GM18502 (cell line): ENCODE results near the gene LRIT2.

ENCODE experiments used
- ATAC-seq: cut with Tn5 transposase; IDR thresholded peaks from one replicate; pipeline ENCODE4 v1.9.1; 2021; ENCODE audit warnings: mild to moderate bottlenecking; ENCODE audit not compliant: unreplicated experiment, poor library complexity

Gene LRIT2, protein sequence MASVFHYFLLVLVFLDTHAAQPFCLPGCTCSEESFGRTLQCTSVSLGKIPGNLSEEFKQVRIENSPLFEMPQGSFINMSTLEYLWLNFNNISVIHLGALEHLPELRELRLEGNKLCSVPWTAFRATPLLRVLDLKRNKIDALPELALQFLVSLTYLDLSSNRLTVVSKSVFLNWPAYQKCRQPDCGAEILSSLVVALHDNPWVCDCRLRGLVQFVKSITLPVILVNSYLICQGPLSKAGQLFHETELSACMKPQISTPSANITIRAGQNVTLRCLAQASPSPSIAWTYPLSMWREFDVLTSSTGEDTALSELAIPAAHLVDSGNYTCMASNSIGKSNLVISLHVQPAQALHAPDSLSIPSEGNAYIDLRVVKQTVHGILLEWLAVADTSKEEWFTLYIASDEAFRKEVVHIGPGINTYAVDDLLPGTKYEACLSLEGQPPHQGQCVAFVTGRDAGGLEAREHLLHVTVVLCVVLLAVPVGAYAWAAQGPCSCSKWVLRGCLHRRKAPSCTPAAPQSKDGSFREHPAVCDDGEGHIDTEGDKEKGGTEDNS

DNA sequence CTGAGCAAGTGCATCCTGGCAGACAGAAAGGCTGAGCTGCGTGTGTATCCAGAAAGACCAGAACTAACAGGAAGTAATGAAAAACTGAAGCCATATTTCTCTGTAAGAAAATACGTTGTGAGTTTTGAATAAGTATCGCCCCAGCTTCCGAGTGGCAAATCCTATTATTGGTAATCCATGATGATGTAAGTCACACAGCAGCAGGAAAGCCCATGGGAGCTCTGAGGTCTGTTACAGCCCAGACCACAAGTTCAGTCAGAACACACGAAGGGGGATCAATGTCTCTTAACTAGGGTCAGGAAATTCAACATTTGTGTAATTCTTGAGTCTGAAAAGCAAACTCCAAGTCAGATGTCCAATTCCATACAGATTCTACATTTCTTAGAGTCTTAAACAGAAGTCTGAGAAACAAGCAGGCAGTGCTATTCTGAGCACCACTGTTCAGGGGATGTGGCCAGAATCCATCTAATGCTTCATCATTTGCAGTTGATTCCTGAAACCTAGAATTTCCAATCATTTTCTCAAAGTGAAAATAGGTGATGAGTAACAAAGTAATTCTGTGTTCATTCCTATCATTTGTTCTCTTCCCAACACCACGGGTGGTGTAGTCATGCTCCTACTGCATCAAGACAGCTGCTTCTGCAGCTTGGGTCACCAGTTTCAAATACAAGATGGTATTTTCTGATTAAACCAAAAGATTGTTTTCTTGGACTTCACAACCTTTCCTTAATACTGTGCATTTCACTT is at the start of gene LRIT2:
Gene LRIT2 (minus strand): TSS at position 118 of the 747 bp plus-strand sequence. CDS start 24 bp downstream, at position 94.
- ATAC-seq = no peak

DNA sequence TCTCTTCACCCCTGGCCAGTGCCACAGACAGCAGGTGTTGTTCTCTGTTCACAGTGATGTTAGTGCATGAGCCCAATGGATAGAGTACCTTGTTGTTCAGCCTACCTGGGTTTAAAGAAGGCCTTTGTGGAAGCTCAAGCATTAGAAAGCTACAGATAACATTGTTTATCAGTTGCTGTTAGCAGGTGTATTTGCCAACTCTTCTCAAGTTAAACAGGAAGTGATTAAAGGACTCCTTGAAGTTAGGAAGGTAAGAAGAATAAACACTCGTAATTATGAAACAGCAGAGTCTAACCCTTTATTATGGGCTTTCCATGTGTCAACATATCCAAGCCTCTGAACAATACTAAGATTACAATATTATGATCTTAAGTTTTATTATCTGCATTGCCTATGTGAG is 45.4 kb upstream of the LRIT2 start:
- ATAC-seq = no peak

DNA sequence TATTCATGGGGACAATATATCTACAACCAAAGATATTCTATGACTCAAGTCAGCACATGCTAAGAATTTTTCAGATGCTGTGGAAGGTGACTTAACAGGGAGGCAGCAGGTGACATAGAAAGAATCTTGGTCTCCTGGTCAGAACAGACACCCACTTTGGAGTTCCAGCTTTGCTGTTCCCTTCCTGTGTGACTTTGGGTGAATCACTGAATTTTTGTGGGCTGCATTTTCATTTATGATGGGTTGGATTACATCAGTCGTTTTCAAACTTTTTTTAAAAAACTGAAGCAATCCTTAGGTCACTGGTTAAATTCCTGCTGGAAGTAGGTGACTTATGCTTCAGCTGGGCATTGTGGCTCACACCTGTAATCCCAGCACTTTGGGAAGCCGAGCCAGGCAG is 44.4 kb upstream of the LRIT2 start:
- ATAC-seq = no peak

DNA sequence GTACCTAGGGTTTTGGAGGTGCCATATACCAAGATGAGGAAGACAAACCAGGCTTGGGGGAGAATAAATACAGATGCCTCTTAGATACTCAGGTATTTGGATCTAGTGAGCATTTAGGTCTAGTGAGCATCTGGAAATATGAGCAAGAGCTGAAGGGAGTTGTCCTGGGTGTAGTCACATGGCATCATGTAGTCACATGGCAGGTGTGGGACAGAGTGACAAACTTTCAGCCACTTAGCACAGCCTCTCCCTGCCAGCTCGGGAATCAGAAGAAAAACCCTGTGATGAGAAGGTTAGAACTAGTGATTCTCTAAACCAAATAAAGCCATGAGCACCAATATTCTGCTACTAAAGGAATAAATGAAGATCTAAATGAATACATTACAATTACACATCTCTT is 43.8 kb upstream of the LRIT2 start:
- ATAC-seq = no peak

DNA sequence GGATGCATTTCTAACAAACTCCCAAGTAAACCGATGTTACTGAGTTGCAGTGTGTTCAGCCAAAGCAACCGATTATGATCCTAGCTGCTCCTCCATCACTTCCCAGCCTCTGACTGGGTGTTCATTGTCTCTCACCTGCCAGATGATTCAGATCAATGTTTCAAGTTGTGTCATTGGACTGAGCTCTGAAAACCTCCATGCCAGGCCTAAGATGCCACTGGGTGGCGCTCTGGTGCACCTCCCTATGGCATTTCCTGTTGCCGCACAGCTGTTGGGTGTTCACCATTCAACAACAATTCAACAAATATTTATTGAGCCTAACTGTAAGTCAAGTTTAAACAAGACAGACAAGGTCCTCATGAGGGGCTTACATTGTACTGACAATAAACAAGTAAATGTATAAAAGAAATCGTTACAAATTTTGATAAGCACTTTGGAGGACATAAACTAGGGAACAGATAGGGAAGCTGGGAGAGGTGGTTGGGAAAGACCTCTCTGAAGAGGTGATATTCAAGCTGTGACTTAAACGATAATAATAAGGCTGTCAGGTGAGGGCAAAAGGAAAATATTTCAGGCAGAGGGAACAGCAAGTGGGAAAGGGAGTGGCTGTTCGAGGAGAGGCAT is 42.3 kb upstream of the LRIT2 start:
- ATAC-seq = peak; percentile 55

GRCh38 chr10:84265418-84265817 is 40.1 kb upstream of the LRIT2 start:
- ATAC-seq = no peak

GRCh38 chr10:84264611-84265141 is 39.3 kb upstream of the LRIT2 start:
- ATAC-seq = peak; percentile 96

- no peak for ATAC-seq
Measured at GRCh38 chr10:84263716-84264115, 38.4 kb upstream of the LRIT2 start.

- no peak for ATAC-seq
Measured at GRCh38 chr10:84262190-84262956, 37.0 kb upstream of the LRIT2 start.

GRCh38 chr10:84261236-84261915 is 36.0 kb upstream of the LRIT2 start:
- ATAC-seq = no peak

DNA sequence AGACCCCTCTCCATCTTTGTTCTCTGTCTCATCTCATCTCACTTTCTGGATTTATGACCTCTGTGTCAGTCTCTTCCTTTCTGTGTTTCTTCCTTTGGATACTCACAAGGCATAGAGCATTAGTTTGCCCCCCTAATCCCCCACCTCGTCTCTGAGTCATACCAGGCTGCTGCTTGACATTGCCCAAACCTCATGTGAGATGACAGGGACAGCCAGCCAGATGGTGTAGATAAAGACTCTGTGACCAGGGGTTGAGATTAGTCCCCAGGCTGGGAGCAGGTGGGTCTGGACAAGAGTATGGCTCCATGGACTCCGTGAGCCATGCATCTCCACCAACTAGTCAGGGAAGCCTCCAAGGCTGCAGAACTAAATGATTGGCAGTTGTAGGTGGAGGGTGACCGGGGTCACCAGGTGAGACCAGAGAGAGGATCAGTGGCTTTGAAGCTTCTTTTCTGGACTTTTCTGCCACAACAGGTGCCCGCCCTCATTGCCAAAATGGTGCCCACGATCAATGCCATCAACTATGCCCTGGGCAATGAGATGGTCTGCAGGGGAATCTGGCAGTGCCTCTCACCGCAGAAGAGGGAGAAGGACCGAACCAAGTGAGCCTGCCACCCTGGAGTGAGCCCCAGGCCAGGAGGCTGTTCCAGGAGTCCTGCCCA is 32.8 kb upstream of the LRIT2 start:
- no peak for ATAC-seq

- ATAC-seq = no peak
Measured at GRCh38 chr10:84257343-84258020, 32.1 kb upstream of the LRIT2 start.

DNA sequence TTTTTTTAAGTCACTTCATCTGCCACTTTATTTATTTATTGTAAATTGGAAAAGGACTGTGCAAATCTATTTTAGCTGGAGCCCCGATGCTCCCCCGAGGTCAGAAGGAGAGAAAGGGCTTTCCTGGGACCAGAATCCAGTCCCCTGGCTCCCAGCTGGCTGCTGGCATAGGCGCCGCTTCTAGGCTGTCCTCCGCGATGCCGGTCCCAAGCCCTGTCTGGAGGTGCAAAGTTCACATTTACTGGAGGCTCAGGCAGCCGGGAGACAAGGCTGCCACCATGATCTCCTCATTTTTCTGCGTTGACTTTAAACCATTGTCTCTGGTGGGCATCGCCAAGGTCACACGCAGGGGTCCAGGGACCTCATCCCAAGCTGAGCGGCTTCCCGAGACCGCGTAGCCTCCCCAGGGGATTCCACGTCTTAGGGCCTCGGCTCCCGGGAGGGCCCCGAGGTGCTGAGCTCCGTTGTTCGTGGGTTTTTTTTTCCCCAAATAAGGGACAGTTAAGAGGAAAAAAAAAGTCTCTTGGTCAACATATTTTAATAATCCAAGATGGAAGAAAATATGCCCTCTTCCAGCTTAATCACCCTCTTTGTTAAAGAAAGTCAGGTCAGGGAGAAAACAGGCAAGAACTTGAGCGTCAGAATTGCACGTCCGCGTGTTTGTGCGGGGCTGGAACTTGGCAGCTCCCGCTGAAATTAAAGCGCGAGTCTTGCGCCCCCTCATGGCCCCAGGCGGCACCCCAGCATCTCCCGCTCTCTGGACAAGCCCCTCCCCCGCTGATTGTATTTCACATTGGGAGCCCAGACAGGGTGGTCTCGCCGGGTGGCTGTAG is 31.4 kb upstream of the LRIT2 start:
- ATAC-seq = no peak

- ATAC-seq = no peak
Measured at GRCh38 chr10:84254552-84255478, 29.5 kb upstream of the LRIT2 start.

DNA sequence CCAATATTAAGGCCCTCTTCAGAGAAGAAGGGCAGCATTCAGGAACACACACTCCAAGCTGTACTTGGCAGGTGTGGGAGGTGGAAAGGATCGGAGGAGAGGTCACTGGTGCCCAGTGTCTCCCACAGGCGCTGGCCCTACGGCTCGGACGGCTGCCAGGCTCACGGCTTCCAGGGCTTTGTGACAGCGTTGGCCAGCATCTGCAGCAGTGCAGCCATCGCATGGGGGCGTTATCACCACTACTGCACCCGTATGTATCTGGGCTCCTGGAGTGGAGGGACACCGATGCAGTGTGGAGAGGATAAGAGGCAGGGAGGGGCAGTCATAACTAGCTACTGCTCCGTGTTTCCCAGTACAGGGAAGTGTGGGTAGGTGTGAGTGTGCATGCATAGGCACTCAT is 23.4 kb upstream of the LRIT2 start:
- no peak for ATAC-seq

GRCh38 chr10:84247496-84247895 is 22.2 kb upstream of the LRIT2 start:
- no peak for ATAC-seq
